ENCODE data around the gene ANKRD44. TPM values are rescaled to one million over a fixed set of nuclear protein-coding genes. Genes with fewer than 3 reads are reported as not detected.

ANKRD44 gene
- total and polyA plus RNA-seq, 2 of the 8 experiments (the other 6 are each of a cell fraction or from before 2014, with no cell fraction given): 1.2 to 1.3 TPM

GRCh38 chr2:197201874-197202273, 108.7 kb downstream of the ANKRD44 start:
- Histone ChIP-seq H3K56ac (replicated peaks; ENCODE audit: insufficient read length, low read depth, low read length) (no peak overlapping the region), H3K4me2 (ENCODE audit: insufficient read depth in 1 of 2, low read depth in 2 of 2, low read length in 2 of 2) (no peak overlapping the region)
- 91% methylated on average over 2 of the region's 2 CpGs; no CpG with 5 or more reads in 1 of the 2 experiments for WGBS, 2 experiments (ENCODE audit: extremely low coverage in 1 of 2, insufficient coverage in 1 of 2, insufficient read length in 1 of 2, insufficient replicate concordance in 2 of 2, low coverage in 1 of 2, low lambda C conversion rate in 2 of 2, missing lambda C conversion rate in 1 of 2)

More at GRCh38 chr2:197201874-197202273, 108.7 kb downstream of the ANKRD44 start:
- no peak overlapping the region for H3K4me3 ChIP-seq (ENCODE audit: extremely low read depth in 1 of 4, insufficient read depth in 2 of 4, low read depth in 3 of 4, low read length in 4 of 4)
- H4K8ac ChIP-seq (ENCODE audit: extremely low read depth, insufficient read depth, low read length): no peak overlapping the region
- no peaks in the 10 kb centered on the region for H3K79me2 ChIP-seq (ENCODE audit: control insufficient read depth in 1 of 2, insufficient read depth in 2 of 2, low read length in 2 of 2)
- H3K9me3 ChIP-seq (ENCODE audit: insufficient read depth in 2 of 2, low read depth in 1 of 2, low read length in 1 of 2): no peaks in the 10 kb centered on the region
- POLR2A ChIA-PET (ENCODE audit: partially characterized antibody): no interaction called here
- CTCF ChIA-PET (ENCODE audit: partially characterized antibody): interaction anchor here (0.5 to 10.8 kb wide), 4 partner anchors 11 to 332 kb away, joined by 3 to 63 read pairs (median 4); partner anchors contain the start of gene ANKRD44
- H2BK120ac ChIP-seq (replicated peaks; ENCODE audit: low read depth, low read length): no peak overlapping the region
- H3K18ac ChIP-seq (ENCODE audit: extremely low read depth, low read length): no peak overlapping the region
- peak overlapping the region; percentile 92; the same call in 1 of the 2 replicates for H2AFZ ChIP-seq (ENCODE audit: low read length)
- peaks cover 0 to 1% (median 0%) of the 10 kb centered on the region in 4 experiments; a peak in 1 of 7 replicates for H3K27me3 ChIP-seq (replicated peaks in 1 of 4; ENCODE audit: control insufficient read depth in 3 of 4, extremely low read depth in 1 of 4, insufficient read depth in 3 of 4, low read length in 3 of 4)
- H2BK12ac ChIP-seq (ENCODE audit: low read depth, low read length): no peak overlapping the region
- FAIRE-seq (no peak), DNase-seq (ENCODE audit: low read depth in 1 of 2, low spot score in 2 of 2) (no peak)
- H3K79me1 ChIP-seq (ENCODE audit: low read depth, low read length): no peaks in the 10 kb centered on the region
- no peak overlapping the region for H4K91ac ChIP-seq (replicated peaks; ENCODE audit: insufficient read length, low read length)
- H3K14ac ChIP-seq (ENCODE audit: insufficient read length): no peak overlapping the region
- H3K4ac ChIP-seq (replicated peaks; ENCODE audit: insufficient read length, low read depth, low read length): no peak overlapping the region
- no peak overlapping the region for H2BK15ac ChIP-seq (ENCODE audit: low read length)
- H2AK5ac ChIP-seq (ENCODE audit: low read depth, low read length): no peak overlapping the region
- H3K4me1 ChIP-seq (replicated peaks in 1 of 4; ENCODE audit: control insufficient read depth in 3 of 4, insufficient read depth in 4 of 4, low read length in 3 of 4): no peaks in the 10 kb centered on the region
- no peak for TF ChIP-seq MAX (IDR thresholded peaks at IDR 0.05)
- TF ChIP-seq CBX8 (IDR thresholded peaks at IDR 0.05; ENCODE audit: borderline replicate concordance, low read depth, low read length): no peak
- no peak for TF ChIP-seq TAF7 (optimal IDR thresholded peaks at IDR 0.05; ENCODE audit: borderline replicate concordance, low read depth, low read length)
- no peaks in the 10 kb centered on the region for H4K20me1 ChIP-seq (replicated peaks in 1 of 2; ENCODE audit: control insufficient read depth in 1 of 2, insufficient read depth in 2 of 2, low read length in 2 of 2)
- H4K5ac ChIP-seq (ENCODE audit: insufficient read length, low read depth, low read length): no peak overlapping the region
- H3K23me2 ChIP-seq (ENCODE audit: low read depth, low read length): no peaks in the 10 kb centered on the region
- H2BK20ac ChIP-seq (ENCODE audit: low read length): no peak overlapping the region
- H3K27ac ChIP-seq (ENCODE audit: low read depth, low read length): no peak overlapping the region
- H2BK5ac ChIP-seq (ENCODE audit: low read depth, low read length): no peak overlapping the region
- H3K23ac ChIP-seq (ENCODE audit: insufficient read length): no peak overlapping the region
- H3K9ac ChIP-seq (replicated peaks in 1 of 4; ENCODE audit: extremely low read depth in 1 of 4, low read depth in 3 of 4, low read length in 3 of 4): no peak overlapping the region
- H3K36me3 ChIP-seq (ENCODE audit: control insufficient read depth in 2 of 4, insufficient read depth in 4 of 4, low read length in 3 of 4): no peaks in the 10 kb centered on the region

Measured in H1 (cell line).